Measurements from ENCODE around the gene LPXN.
A peak's percentile ranks its signal among the peaks of the same experiment; 100 is the strongest.

LPXN gene

DNA sequence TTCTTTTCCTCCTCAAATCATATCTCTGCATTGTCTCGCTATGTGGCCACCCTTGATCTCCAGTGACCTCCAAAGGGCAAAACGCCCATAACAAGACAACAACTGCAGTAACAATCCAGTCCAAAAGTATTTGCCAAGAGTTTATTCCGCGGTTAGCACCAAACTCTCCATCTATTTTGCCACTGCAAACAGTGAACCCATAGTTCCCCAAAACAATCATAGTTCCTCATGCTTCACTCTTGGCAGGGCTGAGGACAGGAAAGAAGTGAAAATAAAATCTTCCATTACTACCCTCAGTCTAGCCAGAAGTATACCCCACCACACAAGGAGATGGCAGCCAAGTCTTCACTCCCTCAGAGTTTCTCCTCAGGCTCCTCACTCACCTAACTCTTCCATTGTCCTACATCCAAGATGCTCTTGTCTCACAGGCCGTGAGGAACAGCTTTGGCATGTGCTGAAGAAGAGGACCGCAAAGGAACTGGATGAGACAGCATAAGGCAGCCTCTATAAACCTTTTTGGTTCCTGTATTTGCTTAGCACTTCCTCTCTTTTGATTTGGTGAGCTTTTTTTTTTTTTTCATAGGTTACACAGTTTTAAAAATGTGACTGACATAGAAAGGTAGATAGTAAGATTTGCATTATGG is at the start of gene LPXN:
Gene LPXN, minus strand, starts transcription at position 480 of the 644 bp plus-strand sequence. Its CDS starts 84 bp downstream, at position 396.
- DNase-seq (ENCODE audit: low read depth in 1 of 2, low spot score in 1 of 2): peak; percentile 32 to 40

DNA sequence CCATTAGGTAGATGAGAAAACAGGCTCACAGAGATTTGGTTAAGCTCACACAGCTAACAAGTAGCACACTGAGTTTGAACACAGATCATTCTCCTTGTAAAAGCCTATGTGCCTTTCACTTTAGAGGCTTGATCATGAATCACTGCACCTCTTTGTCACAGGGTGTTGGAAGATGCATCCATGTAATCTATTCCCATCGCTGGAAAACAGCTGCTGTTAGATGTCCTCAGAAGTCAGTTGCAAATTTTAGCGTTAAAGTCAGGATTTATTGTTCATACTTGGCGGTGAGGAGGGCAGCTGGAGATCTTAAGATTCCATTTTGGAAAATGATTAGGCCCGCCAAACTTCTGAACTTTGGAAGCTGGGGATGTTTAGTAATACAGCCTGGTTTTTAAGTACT is 49.4 kb upstream of the LPXN start:
- DNase-seq (ENCODE audit: low read depth in 1 of 2, low spot score in 1 of 2): no peak

DNA sequence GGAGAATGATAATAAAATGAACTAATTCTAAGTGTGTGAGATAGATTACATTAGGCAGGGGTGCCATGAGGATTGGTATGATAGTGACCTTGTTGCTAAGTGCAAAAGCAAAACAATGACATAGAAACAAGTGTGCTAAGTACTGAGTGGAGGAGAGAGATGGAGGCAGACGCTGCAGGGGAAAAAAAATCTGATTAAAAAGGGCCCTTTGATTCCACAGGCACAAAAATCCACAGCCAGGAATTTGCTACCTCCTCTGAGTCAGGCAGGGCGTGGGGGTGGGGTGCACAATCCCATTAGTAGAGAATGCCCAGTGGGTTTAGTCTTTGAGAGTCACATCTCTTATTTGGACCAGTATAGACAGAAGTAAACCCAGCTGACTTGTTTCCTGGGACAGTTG is 46.7 kb upstream of the LPXN start, which contains the start of gene CNTF:
Gene CNTF, plus strand, starts transcription at position 322 of the 400 bp plus-strand sequence. CDS start 88 bp downstream, outside the sequence.
- no peak for DNase-seq (ENCODE audit: low read depth in 1 of 2, low spot score in 1 of 2)

DNA sequence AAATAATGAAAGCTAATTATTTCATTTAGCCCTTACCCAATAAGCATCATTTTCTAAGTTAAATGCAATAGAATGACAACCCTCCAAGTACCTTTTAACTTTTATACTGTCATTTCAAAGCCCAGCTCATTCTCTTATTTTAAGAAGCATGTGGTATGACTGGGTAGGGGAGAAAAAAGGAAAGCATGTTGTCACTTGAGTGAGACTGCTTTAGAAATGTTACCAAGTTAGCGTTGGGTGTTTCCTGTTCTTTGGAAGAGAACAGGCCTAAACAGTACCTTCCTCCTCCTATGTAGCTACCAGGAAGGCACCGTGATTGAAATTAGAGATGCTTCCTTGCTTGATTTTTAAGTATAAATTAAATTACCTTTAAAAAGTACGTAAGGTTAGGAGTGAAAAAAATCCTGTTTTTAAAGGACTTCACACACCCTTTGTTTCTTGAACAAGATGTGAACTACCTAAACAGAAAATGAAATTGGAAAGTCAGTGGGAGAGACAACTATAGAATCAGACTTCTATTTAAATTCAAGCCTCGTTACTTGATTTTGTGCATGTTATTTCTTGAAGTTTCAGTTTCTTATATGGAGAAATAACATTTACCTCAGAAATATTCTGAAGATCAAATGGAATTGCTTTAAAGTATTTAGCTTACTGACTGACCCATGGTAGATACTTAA is 46.1 kb upstream of the LPXN start:
- DNase-seq (ENCODE audit: low read depth in 1 of 2, low spot score in 1 of 2): no peak

DNA sequence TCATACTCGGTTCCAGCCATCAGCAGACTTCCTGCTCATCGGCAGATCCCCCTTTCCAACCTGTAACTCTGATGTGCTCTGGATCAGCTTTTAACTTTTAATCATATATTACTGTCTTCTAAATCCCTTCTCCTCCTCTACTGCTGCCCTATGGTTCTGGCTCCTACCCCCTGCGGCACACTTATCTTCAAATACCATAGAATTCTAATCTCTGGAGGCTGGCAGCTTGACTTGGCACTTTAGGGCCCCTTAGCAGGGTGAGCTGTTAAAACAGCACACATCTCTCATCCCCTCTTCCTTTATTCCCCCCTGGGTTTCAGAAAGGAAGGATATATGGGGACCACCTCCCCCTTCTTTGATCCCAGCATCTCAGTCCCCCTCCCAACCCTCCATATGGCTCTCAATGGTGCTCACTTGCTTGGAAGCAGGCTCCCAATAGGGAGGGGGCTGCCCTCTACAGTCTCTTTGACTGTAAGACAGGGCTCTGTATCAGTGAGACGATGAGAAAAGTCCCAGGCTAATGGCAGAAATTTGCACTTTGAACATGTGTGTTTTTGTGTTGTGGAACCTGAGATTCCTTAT is 42.4 kb upstream of the LPXN start:
- DNase-seq (ENCODE audit: low read depth in 1 of 2, low spot score in 1 of 2): no peak

DNA sequence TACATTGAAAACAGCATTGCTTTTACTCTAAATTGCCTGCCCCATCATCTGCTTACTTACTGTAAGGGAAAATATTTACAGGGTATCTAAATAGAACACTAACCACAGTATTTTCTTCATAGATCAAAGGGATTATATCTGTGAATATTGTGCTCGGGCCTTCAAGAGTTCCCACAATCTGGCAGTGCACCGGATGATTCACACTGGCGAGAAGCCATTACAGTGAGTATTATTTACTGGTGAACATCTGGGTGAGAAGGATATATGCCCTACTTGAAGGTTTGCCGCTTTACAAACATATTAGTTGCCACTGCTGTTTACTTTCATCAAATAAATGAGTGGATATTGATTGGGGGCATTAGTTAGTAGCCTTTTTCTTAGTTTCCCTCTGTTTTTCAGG is 40.9 kb upstream of the LPXN start:
- no peak for DNase-seq (ENCODE audit: low read depth in 1 of 2, low spot score in 1 of 2)

DNA sequence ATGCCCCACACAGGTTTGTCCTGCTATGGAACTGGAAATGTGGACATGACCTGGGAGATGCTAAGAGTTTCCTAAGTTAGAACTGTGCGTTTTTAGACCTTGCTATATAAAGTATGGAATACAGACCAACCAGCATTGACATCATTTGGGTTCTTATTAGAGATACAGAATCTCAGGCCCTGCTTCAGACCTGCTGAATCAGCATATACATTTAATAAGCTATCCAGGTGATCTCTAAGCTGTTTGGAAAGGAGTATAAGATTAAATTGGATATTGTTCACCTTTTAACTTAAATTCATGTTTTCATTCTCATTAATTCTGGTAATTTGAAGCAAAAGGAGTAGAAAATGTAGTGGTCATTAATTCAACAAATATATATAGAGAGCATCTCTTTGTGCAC is 39.9 kb upstream of the LPXN start:
- no peak for DNase-seq (ENCODE audit: low read depth in 1 of 2, low spot score in 1 of 2)

DNA sequence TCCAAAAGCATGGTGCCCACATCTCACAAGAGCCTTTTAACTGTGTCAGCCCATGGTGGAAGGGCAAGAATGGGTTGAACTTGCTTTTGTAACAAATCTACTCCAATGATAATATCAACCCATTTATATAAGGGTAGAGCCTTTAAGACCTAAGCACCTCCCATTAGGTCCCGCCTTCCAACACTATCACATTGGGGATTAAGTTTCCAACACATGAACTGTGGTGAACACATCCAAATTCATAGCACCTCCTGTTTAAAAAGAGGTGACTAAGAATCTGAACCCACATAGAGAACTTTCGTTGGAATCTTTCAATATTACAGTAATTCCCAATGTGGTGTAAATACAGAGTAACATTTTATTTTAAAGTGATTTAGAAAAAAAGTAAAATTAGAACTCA is 37.6 kb upstream of the LPXN start:
- no peak for DNase-seq (ENCODE audit: low read depth in 1 of 2, low spot score in 1 of 2)

DNA sequence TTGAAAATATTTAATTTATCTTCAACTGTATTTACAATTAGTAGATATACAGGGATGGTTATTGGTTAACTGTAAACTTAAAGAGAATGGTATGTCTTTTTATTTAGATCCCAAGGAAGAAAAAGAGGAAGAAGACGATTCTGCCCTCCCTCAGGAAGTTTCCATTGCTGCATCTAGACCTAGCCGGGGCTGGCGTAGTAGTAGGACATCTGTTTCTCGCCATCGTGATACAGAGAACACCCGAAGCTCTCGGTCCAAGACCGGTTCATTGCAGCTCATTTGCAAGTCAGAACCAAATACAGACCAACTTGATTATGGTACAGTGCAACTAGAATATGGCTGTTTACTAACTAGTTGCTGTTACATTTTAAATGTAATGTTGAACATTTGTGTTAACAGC is 34.1 kb upstream of the LPXN start:
- DNase-seq (ENCODE audit: low read depth in 1 of 2, low spot score in 1 of 2): no peak

DNA sequence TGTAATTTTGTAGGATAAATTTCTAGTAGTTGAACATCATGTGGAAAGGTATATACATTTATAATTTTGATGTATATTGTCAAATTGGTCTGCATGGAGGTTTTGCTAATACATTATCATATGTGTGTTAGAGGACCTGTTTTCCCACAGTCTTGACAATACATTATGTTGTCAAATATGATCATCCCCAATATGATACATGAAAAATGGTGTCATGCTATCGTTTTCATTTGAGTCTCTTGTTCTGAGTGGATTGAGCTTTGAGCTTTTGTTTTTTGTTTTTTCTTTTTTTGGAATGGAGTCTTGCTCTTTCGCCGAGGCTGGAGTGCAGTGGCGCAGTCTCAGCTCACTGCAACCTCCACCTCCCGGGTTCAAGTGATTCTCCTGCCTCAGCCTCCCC is 32.7 kb upstream of the LPXN start:
- DNase-seq (ENCODE audit: low read depth in 1 of 2, low spot score in 1 of 2): no peak

DNA sequence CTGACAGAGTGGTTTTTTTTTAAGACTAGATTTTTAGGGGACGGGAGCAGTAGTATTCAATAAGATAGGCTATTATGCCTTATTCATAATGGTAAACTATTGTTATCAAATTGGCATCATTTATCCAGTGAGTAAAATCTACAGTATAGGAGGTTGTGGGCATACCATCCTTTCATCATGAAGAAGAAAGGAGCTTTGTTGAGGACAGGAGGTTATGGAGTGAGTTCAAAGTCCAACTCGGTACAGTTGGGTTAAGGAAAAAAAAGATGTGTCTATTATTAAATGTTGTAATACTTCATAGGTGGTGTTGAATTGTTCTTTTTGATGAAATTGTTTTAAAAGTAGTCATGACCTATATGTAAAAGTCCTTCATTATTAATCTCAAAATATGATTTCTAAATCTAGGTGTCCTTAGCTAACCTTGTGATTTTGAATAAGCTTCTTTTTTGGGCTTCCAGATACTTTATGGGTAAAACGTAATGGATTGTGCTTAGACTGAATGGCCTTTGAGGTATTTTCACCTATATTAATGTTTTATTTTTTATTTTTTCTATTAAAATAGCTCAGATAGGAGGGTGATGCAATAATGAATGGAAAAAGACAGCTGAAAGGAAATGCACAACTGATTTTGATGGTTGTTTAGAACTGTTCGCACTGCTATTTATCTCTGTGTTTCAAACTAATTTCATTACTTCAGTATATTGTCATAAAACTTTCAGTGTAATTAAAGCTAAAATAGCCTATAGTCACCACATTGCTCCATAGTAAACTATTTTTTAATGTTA is 31.5 kb upstream of the LPXN start:
- DNase-seq (ENCODE audit: low read depth in 1 of 2, low spot score in 1 of 2): no peak

DNA sequence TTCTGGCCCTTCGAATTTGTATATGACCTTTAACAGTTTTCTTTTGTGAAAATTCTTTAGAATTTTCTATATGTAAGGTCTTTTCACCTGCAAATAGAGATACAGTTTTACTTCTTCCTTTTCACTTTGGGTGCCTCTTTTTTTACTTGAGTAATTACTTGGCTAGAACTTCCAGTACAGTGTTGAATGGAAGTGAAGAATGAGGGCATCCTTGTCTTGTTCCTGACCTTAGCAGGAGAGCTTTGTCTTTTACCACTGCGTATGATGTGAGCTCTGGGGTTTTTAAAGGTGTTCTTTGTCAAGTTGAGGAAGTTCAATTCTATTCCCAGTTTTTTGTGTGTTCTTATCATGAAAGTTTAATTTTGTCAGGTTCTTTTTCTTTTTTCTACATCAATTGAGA is 24.9 kb upstream of the LPXN start:
- no peak for DNase-seq (ENCODE audit: low read depth in 1 of 2, low spot score in 1 of 2)

DNA sequence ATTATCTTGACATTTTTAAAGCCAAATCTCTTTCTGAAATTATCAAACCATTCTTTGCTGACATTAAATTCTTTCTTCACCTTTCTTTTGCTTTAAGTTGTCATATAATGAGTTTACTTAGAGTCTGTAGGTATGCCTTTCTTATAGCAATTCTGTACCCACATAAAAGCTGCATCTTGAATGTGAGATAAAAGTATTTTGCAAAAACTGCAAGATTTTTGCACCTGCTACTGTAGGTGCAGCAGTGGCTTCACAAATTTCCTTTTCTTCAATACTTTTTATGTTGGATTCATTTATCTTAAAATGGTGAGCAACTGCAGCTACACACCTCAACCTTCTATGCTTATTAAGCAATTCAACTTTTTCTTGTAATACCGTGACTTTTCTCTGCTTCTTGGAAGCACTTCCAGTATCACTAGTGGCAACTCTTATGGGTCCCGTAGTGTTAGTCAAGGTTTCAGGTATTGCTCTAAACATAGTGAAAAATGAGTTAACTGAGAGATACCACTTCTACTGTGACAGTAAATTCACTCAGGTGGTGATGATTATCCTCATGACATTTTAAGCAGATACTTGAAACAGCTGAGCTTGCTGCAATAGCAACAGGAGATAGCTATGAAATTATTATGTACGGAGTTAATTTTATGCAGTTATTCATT is 22.0 kb upstream of the LPXN start:
- DNase-seq (ENCODE audit: low read depth in 1 of 2, low spot score in 1 of 2): no peak

DNA sequence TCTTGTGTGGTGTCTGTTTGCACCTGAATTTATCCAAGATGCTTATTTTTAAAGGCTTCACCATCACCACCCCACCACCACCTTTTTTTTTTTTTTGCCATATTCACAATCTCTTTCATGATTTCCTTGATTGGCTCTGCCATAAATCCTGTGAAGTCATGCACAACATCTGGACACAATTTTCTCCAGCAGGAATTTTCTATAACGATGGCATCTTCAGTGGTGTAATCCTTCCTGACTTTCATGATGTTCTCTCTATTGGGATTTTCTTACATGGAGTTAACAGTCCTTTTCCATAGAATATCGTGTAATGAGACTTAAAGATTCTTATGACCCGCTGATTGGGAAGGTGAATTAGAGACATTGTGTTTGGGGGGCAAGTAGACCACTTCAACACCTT is 21.0 kb upstream of the LPXN start:
- no peak for DNase-seq (ENCODE audit: low read depth in 1 of 2, low spot score in 1 of 2)

DNA sequence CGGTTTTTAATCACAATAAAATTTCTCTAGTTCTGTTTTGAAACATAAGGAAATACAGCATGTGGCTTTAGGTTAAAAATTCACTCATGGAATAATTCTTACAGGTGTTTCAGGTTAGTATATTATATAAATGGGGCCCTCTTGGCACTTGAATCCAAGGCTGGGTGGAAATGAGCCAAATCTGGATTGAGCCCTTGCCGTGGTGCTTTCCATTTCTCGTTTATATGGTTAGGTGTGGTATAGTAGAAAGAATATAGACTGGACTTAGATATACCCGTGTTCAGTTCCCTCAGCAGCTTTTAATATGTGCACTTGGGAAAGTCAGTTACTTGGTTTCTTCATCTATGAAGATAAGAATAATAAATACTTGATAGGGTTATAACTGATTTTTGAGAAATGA is 19.2 kb upstream of the LPXN start:
- DNase-seq (ENCODE audit: low read depth in 1 of 2, low spot score in 1 of 2): no peak

DNA sequence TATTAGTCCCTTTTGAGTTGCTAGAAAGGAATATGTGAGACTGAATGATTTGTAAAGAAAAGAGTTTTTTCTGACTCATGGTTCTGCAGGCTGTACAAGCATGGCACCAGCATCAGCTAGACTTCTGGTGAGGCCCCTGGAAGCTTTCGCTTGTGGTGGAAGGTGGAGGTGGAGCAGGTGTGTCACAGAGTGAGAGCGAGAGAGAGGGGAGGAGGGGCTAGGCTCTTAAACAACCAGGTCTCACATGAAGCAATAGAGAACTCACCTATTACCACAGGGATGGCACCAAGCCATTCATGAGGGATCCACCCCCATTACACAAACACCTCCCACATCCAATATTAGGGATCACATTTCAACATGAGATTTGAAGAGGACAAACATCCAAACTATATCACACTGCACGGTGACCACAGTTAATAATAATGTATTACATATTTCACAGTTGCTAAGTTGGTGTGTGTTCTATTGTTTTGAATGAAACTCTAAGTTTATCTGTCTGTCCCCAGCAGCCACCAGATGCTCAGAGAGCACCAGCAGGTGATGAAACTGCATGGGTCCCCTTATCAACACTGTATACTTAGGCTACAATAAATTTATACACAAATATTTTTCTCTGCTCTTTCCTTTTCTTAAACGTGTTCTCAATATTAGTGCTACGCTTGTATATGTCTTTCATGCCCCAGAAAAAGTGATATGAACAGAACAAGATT is 17.3 kb upstream of the LPXN start:
- peak; percentile 20 to 47 for DNase-seq (ENCODE audit: low read depth in 1 of 2, low spot score in 1 of 2)

DNA sequence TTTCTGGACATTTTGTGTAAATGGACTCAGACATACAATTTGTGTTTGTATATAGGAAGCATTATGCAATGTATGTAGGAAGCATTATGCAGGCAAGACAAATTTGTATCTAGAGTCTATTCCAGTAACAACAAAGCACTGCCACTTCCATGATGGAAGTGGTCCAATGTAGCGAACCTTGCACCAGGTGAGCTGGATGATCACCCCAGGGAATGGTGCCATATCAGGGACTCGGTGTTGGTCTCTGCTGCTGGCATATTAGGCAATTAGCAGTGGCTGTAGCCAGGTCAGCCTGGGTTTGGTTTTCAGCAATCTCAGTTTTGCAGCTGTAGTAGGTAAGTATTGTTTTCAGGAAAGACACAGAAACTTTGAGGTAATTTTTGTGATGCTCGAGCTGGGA is 16.0 kb upstream of the LPXN start:
- DNase-seq (ENCODE audit: low read depth in 1 of 2, low spot score in 1 of 2): no peak

DNA sequence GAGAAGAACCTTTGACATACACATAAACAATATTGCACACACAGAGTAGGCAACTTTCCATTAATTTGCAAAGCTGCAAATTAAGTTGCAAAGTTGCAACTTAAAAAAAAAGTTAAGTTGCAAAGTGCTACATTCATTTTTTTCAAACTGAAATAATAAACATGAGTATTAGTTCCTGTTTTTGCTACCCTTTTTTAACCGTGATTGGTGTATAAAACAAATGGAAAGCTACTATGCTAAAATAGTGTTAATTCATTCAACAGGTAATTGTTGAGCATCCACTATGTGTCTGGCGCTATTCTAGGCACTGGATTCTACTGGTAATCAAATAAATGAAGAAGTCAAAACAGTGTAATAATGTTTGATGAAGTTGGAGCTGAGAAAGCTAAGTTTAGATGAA is 11.3 kb upstream of the LPXN start:
- DNase-seq (ENCODE audit: low read depth in 1 of 2, low spot score in 1 of 2): no peak

DNA sequence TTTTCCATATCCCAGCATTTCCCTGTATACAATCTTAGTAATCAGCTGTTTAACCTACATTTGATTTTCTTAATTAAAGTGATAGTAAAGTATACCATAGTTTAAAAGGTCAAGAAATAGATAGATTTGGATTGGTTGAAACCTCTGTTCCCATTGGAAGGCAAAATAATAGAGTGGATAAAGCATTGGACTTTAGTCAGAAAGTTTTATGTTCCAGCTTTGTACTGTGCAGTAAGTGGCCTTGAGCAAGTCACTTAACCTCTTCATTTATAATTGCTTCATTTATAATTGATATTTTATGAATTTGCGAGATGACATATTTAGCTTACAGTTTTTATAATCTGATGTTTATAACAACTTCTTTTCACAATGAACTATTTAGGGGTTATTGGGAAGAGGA is 6.8 kb upstream of the LPXN start:
- DNase-seq (ENCODE audit: low read depth in 1 of 2, low spot score in 1 of 2): no peak

DNA sequence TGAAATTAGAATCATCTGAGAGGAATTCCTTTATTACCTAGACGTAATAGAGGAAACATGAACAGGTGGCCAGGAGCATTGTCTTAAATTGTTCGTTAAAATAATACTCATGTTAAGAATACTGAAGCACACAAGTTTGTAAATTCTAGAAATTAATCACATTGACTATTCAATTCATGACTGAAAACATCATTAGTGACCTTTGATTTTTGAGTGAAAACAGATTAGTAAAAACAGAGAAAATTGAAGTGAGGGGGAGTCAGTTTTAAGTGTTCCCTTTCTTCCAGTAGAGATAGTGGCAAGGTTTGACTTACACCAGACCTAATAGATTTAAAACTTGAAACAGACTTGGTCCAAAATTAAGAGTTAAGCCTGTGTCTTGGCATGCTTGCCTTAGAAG is 4.7 kb upstream of the LPXN start:
- no peak for DNase-seq (ENCODE audit: low read depth in 1 of 2, low spot score in 1 of 2)
